ENCODE measurements around the gene C5orf47. TPM values are rescaled to one million over a fixed set of nuclear protein-coding genes. Genes with fewer than 3 reads are reported as not detected.

C5orf47 gene
- total RNA-seq, 3 donors from 2014 or later (not counting 1 experiment from before 2014, with no cell fraction given): not detected

- Mint-ChIP-seq H3K27me3 (ENCODE audit: low read depth in 2 of 2) (peaks cover 24 to 45% of the 10 kb centered on the region in 2 donors), H3K36me3 (no peaks in the 10 kb centered on the region), H3K9me3 (no peaks in the 10 kb centered on the region), H3K4me1 (no peaks in the 10 kb centered on the region), H3K4me3 (no peak overlapping the region), H3K27ac (no peak overlapping the region)
- H3K27me3 ChIP-seq (ENCODE audit: control insufficient read depth, insufficient read depth, low read length): peaks cover 4% of the 10 kb centered on the region
- no peak overlapping the region for H3K27ac ChIP-seq (ENCODE audit: low read length)
- TF ChIP-seq CTCF (IDR thresholded peaks at IDR 0.05): no peak
- no peaks in the 10 kb centered on the region for H3K9me3 ChIP-seq (ENCODE audit: control insufficient read depth, insufficient read depth, low read length)
- no peak for DNase-seq
- H3K36me3 ChIP-seq (ENCODE audit: control insufficient read depth, insufficient read depth, low read length): no peaks in the 10 kb centered on the region
- intact Hi-C loops (cut with micrococcal nuclease): no loop called here
- H3K4me1 ChIP-seq (ENCODE audit: control insufficient read depth, insufficient read depth, low read length): no peaks in the 10 kb centered on the region
- ATAC-seq: no peak
- H3K4me3 ChIP-seq (ENCODE audit: low read length): no peak overlapping the region
- 88% methylated on average over 1 of the region's 4 CpGs for WGBS (ENCODE audit: insufficient coverage)
These were observed 9.6 kb downstream of the C5orf47 start for GRCh38 chr5:173998531-173998930.

- 90% methylated on average over 3 of the region's 4 CpGs for WGBS (ENCODE audit: insufficient coverage)
- Histone ChIP-seq H3K4me3 (ENCODE audit: low read length) (no peak overlapping the region), H3K4me1 (ENCODE audit: control insufficient read depth, insufficient read depth, low read length) (no peaks in the 10 kb centered on the region), H3K27me3 (ENCODE audit: control insufficient read depth, insufficient read depth, low read length) (peaks cover 4% of the 10 kb centered on the region), H3K36me3 (ENCODE audit: control insufficient read depth, insufficient read depth, low read length) (no peaks in the 10 kb centered on the region), H3K9me3 (ENCODE audit: control insufficient read depth, insufficient read depth, low read length) (no peaks in the 10 kb centered on the region), H3K27ac (ENCODE audit: low read length) (no peak overlapping the region)
- H3K4me3 Mint-ChIP-seq: no peak overlapping the region
- DNase-seq: no peak
- no peak for TF ChIP-seq CTCF (IDR thresholded peaks at IDR 0.05)
- H3K4me1 Mint-ChIP-seq: no peaks in the 10 kb centered on the region
- peaks cover 22 to 42% of the 10 kb centered on the region in 2 donors for H3K27me3 Mint-ChIP-seq (ENCODE audit: low read depth in 2 of 2)
- H3K27ac Mint-ChIP-seq: no peak overlapping the region
- no peaks in the 10 kb centered on the region for H3K9me3 Mint-ChIP-seq
- ATAC-seq: no peak
- no peaks in the 10 kb centered on the region for H3K36me3 Mint-ChIP-seq
- intact Hi-C loops (cut with micrococcal nuclease): no loop called here
These were observed 11.1 kb downstream of the C5orf47 start for GRCh38 chr5:174000076-174000475.

GRCh38 chr5:174003795-174004194, 14.8 kb downstream of the C5orf47 start:
- Histone ChIP-seq H3K27ac (ENCODE audit: low read length) (no peak overlapping the region), H3K4me1 (ENCODE audit: control insufficient read depth, insufficient read depth, low read length) (no peaks in the 10 kb centered on the region), H3K27me3 (ENCODE audit: control insufficient read depth, insufficient read depth, low read length) (no peaks in the 10 kb centered on the region), H3K4me3 (ENCODE audit: low read length) (no peak overlapping the region), H3K36me3 (ENCODE audit: control insufficient read depth, insufficient read depth, low read length) (no peaks in the 10 kb centered on the region), H3K9me3 (ENCODE audit: control insufficient read depth, insufficient read depth, low read length) (no peaks in the 10 kb centered on the region)
- intact Hi-C loops (cut with micrococcal nuclease): no loop called here
- H3K9me3 Mint-ChIP-seq: no peaks in the 10 kb centered on the region
- DNase-seq (no peak), ATAC-seq (no peak)
- no peak overlapping the region for H3K27ac Mint-ChIP-seq
- no peak for TF ChIP-seq CTCF (IDR thresholded peaks at IDR 0.05)
- H3K4me3 Mint-ChIP-seq: no peak overlapping the region
- H3K27me3 Mint-ChIP-seq (ENCODE audit: low read depth in 2 of 2): peaks cover 19 to 29% of the 10 kb centered on the region in 2 donors
- H3K4me1 Mint-ChIP-seq: no peaks in the 10 kb centered on the region
- no peaks in the 10 kb centered on the region for H3K36me3 Mint-ChIP-seq

GRCh38 chr5:174008922-174009321, 20.0 kb downstream of the C5orf47 start:
- Histone ChIP-seq H3K4me3 (ENCODE audit: low read length) (no peak overlapping the region), H3K4me1 (ENCODE audit: control insufficient read depth, insufficient read depth, low read length) (no peaks in the 10 kb centered on the region), H3K27me3 (ENCODE audit: control insufficient read depth, insufficient read depth, low read length) (peaks cover 2% of the 10 kb centered on the region), H3K27ac (ENCODE audit: low read length) (no peak overlapping the region), H3K9me3 (ENCODE audit: control insufficient read depth, insufficient read depth, low read length) (no peaks in the 10 kb centered on the region), H3K36me3 (ENCODE audit: control insufficient read depth, insufficient read depth, low read length) (no peaks in the 10 kb centered on the region)
- Mint-ChIP-seq H3K27me3 (ENCODE audit: low read depth in 2 of 2) (peaks cover 9 to 20% of the 10 kb centered on the region in 2 donors), H3K4me1 (peaks cover 5 to 7% of the 10 kb centered on the region in 2 donors), H3K4me3 (no peak overlapping the region), H3K9me3 (no peaks in the 10 kb centered on the region), H3K27ac (no peak overlapping the region), H3K36me3 (no peaks in the 10 kb centered on the region)
- DNase-seq (no peak), ATAC-seq (no peak)
- 90% methylated on average over 5 of the region's 5 CpGs for WGBS (ENCODE audit: insufficient coverage)
- no peak for TF ChIP-seq CTCF (IDR thresholded peaks at IDR 0.05)
- intact Hi-C loops (cut with micrococcal nuclease): no loop called here
